ENCODE results near the gene IKZF1. TPM values are rescaled to one million over a fixed set of nuclear protein-coding genes. Genes with fewer than 3 reads are reported as not detected.

Gene IKZF1
- not detected in 2 replicates for total RNA-seq (2014; rRNA removed; shearing (Covaris generic))

DNA sequence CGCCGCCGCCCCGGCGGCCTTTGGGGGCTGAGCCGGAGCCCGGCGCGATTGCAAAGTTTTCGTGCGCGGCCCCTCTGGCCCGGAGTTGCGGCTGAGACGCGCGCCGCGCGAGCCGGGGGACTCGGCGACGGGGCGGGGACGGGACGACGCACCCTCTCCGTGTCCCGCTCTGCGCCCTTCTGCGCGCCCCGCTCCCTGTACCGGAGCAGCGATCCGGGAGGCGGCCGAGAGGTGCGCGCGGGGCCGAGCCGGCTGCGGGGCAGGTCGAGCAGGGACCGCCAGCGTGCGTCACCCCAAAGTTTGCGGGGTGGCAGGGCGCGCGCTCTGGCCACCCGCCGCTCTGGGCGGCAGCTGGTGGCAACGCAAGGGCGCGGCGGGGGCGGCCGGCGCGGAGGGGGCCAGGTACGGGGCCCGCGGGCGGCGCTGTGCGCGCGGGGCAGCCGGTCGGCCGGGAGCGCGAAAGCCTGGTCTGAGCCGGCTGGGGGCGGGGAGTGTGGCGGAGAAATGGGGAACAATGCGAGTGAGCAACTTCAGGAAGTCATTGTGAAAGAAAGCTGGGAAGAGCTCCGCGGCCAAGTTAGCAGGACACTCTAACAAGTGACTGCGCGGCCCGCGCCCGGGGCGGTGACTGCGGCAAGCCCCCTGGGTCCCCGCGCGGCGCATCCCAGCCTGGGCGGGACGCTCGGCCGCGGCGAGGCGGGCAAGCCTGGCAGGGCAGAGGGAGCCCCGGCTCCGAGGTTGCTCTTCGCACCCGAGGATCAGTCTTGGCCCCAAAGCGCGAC, at the start of gene IKZF1:
Gene IKZF1, plus strand, starts transcription at position 588 of the 782 bp plus-strand sequence. CDS start 14,346 bp downstream, outside the sequence.

DNA sequence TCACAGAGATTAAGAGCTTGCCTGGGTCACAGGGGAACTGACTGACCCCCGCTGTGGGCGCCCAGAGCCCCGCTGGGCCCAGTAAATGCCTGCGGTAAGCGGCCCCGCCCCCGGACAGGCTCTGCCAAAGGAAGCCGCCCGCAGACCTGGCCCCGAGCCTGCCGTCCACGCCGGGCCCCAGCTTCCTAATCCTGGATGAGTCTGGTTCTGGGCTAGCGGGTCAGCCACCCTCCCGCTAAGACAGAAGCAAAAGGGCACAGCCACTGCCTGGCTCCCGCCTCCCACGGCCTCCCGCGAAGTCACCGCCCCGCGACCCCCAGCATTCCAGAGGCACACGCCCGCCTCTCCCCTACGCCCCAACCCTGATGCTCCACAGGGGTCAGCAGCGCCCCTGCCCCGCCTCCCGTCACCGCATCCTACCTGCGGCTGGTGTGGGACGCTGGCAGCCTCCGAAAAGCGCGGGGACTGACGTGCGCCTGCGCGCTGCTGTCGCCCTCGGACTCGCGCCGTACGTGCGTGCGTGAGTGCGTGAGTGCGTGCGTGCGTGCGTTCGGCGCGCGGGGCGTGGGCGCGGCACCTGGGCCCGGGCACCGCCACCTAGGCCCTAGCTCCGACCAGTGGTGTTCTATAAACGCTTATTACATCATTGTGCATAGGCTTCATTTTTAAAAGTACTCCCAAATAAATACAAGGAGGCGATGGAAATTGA, 145.5 kb downstream of the IKZF1 start, which contains the start of gene FIGNL1:
Gene FIGNL1, minus strand, starts transcription at position 470 of the 709 bp plus-strand sequence. CDS start 3,063 bp downstream, outside the sequence.

Small RNAs within 50 kb of the gene (small RNA-seq; reads per million reads assigned to genes)
- not detected for gene RNU6-1091P

Other genes with a start within 250 kb of the IKZF1 start
- not detected in 2 replicates for gene ZPBP, start 211.5 kb upstream of the IKZF1 start, total RNA-seq (2014; rRNA removed; shearing (Covaris generic))
- 10.6 and 18.0 TPM in 2 replicates for gene FIGNL1, start 145.6 kb downstream of the IKZF1 start, total RNA-seq (2014; rRNA removed; shearing (Covaris generic))